Stimulated activated CD8-positive, alpha-beta memory T cell treated with anti-CD3 and anti-CD28 coated beads, Interleukin-12 subunit alpha, Interleukin-12 subunit beta, amount 100 ng/mL, for 1 hour (primary cell): ENCODE results near the gene UROC1.

Experiments used
- DNase-seq: peaks from one replicate; pipeline ENCODE4 v3.0.0-alpha.2; 2020; ENCODE audit warnings: low read depth

UROC1 gene

DNA sequence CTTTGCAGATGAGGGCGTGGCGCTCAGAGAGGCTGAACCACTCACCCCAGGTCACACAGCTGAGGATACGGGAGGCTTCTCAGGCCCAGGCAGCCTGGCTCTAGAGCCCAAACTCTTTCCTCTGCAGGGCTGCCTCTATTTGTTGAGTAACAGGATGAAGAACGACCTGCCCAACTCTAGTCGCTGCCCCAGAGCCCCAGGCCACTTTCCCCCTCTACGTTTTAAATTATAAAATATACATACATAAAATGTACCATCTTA, 22.7 kb downstream of the UROC1 start:
- no peak for DNase-seq

- no peak for DNase-seq
Measured at GRCh38 chr3:126494204-126494969, 23.2 kb downstream of the UROC1 start.

GRCh38 chr3:126493739-126494138, 23.8 kb downstream of the UROC1 start:
- DNase-seq, result no peak

DNA sequence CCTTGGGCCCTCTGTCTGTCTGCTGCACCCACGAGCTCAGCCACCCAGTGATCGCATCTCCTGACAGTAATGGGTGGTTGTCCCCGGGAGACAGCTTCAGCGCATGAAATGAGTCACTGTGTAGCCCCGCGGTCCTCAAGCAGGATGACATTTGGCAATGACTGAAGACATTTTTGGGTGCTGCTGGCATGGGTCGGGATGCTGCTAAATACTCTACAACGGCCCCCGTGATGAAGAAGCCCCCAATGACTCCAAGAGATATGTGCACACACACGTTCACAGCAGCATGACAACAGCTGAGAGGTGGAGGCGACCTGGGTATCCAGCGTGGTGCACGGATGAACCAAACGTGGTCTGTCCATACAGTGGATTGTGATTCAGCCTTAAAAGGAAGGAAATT, 24.5 kb downstream of the UROC1 start:
- DNase-seq, result no peak

GRCh38 chr3:126491221-126492013, 26.2 kb downstream of the UROC1 start:
- no peak for DNase-seq

- no peak for DNase-seq
Measured at GRCh38 chr3:126490619-126491018, 27.0 kb downstream of the UROC1 start.

GRCh38 chr3:126488886-126489569, 28.5 kb downstream of the UROC1 start:
- DNase-seq, result no peak

DNA sequence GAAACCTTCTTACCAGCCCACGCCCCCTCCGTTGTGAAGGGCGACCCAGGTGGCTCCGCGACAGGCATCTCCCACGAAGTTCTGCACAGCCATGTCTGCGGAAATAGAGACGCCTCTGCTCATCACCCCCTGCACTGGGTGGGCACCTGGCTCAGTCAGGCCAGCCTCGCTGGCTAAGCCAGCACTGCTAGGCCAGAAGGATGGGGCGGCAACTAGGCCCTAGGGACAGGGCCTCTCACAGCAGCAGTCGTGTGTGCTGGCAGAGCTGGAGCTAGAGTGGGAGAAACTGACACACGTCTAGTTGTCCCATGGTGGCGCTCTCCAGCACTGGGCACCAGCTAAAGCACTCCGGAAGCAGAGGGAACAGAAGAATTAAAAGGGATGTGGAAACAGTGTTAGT, 29.4 kb downstream of the UROC1 start:
- no peak for DNase-seq

GRCh38 chr3:126487151-126487771, 30.3 kb downstream of the UROC1 start:
- DNase-seq, result no peak

DNA sequence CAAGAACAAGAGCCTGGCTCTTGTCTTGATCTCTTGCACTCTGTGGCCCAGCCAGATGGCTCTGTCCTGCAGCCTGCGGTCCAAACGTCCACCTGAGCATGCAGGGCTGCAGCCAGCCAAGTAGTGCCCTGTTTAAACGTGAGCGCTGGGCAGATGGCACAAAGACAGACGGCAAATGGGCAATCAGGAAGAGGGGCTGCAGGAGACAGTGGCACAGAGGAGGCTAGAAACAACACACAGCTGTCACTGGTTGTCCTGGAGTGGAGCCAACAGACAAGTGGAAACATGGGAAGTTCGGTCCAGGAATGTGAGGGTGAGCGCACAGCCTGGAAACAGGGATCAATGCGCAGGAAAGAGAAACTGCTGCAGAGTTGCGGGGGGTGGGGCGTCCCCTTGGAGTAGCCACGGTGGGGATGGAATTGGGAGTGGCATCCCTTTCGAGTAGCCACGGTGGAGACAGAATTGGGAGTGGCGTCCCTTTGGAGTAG, 31.2 kb downstream of the UROC1 start:
- no peak for DNase-seq

DNA sequence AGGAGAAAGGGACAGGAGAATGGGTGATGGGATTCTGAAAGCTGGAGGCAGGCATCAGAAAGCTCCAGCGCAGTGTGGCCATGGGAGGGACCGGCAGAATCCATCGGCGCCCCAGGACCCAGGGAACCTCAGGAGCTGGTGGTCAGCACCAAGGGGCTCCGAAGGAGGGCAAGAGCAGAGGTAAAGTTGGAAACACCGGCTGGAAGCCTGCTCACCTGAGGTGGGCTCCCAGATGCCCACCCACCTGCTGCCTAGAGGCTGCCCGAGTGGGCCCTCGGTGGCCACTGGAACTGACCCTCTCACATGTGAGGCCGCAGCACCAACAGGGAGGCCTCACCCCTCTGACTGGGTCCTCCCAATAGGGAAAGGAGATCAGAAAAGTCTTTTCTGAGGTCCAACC, 31.6 kb downstream of the UROC1 start:
- no peak for DNase-seq

DNA sequence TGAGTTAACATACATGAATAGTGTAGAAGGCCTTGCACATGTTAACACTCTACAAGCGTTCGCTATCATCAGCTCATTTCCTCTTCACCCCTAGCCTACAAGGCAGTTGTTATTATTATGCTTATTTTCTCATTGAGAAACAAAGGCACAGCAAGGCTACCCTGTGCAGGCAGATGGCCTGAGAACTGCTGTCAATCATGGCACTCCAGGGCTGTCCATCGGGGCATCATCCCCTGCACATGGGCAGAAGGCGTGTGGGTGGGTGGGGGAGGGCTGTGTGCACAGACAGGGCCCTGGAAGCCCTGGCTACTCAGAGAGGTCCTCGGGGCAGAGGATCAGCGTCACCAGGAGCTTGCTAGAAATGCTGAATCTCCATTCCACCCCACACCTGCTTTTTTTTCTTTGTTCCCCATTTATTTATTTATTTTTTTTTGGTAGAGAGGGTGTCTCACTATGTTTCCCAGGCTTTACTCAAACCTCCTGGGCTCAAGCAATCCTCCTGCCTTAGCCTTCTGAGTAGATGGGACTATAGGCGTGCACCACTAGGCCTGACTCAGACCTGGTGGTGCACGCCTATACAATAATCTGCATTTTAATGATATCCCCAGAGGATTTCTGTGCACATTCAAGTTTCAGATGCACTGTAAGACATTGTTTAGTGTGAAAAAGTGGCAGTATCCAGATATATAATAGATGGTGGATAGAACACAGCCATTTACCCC, 32.2 kb downstream of the UROC1 start:
- no peak for DNase-seq

GRCh38 chr3:126484662-126485061, 32.9 kb downstream of the UROC1 start:
- DNase-seq, result no peak

GRCh38 chr3:126484148-126484547, 33.4 kb downstream of the UROC1 start:
- DNase-seq, result no peak

- no peak for DNase-seq
Measured at GRCh38 chr3:126483321-126483761, 34.2 kb downstream of the UROC1 start.

GRCh38 chr3:126482503-126483255, 34.9 kb downstream of the UROC1 start:
- no peak for DNase-seq

DNA sequence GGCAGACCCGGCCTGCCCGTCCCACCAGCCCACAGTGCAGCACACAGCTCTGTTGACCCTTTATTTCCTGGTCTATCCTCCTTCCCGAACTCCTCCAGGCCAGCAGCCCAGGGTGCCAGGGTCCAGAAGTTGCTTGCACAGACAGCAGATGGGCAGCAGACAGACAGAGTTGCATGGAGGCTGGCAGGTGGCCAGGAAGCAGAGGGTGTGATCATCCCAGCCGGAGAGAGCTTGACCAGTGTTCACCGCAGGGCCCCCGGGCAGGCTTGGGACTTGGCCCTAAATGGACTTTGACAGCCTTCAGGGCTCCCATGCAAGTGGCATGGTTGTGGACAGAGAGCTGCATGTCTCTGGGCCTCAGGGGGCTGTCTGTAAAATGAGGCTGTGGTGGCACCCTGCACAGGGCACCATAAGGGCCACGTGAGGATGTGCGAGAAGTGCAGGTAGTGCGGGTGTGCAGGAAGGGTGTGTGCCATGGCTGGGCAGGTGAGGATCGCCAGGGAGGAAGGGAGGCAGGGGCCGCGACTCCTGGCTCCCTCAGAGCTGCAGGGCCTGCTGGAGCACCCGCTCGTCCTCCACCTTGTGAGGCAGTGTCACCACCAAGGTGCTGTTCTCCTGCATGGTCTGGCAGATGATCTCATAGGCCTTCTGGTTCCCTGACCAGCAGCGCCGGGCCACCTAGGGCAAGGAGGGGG, 35.6 kb downstream of the UROC1 start:
- no peak for DNase-seq

- DNase-seq, result no peak
Measured at GRCh38 chr3:126480861-126481260, 36.7 kb downstream of the UROC1 start.

GRCh38 chr3:126480206-126480605, 37.4 kb downstream of the UROC1 start:
- DNase-seq, result no peak

DNA sequence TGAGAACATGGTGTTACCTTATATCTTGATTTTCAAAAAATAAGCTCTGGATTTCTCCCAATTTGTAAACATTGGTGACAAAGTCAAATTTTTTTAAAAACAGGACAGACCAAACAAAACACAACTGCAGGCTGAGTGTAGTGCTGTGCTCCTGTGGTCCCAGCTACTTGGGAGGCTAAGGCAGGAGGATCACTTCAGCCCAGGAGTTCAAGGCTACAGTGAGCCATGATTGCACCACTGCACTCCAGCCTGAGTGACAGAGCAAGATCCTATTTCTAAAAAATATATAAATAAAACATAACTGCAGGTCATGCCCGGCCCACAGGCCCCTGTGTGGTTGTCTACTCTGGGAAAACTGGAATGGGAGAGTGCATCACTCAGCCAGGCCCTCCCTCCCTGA, 37.9 kb downstream of the UROC1 start:
- DNase-seq, result no peak
